Thymus (tissue), 11 donors: ENCODE data around the gene SHTN1. TPM values are rescaled to one million over a fixed set of nuclear protein-coding genes. Genes with fewer than 3 reads are reported as not detected.

ENCODE experiments used
- DNase-seq, 9 donors: peaks; one replicate each; pipeline ENCODE4 v3.0.0-alpha.2; 2013; ENCODE audit warnings: low spot score in 9 of 9, low read depth in 6 of 9, missing footprints in 1 of 9
- H3K27ac ChIP-seq, 2 donors: one replicate each; pipeline ENCODE4 v1.5.1; 2013; ENCODE audit warnings: control low read depth in 1 of 2, low read depth in 1 of 2, low read length in 1 of 2, mild to moderate bottlenecking in 1 of 2, moderate library complexity in 1 of 2
- H3K27me3 ChIP-seq, 2 donors: one replicate each; pipeline ENCODE4 v1.5.1; 2013; ENCODE audit warnings: low read length in 1 of 2; ENCODE audit not compliant: control insufficient read depth in 2 of 2, insufficient read depth in 1 of 2
- H3K36me3 ChIP-seq, 2 donors: one replicate each; pipeline ENCODE4 v1.5.1; 2013; ENCODE audit warnings: low read length in 1 of 2, mild to moderate bottlenecking in 1 of 2, moderate library complexity in 1 of 2; ENCODE audit not compliant: control insufficient read depth in 2 of 2, insufficient read depth in 2 of 2
- H3K4me1 ChIP-seq, 2 donors: one replicate each; pipeline ENCODE4 v1.5.1; 2013; ENCODE audit warnings: low read length in 2 of 2; ENCODE audit not compliant: control insufficient read depth in 2 of 2, insufficient read depth in 2 of 2
- H3K4me3 ChIP-seq, 2 donors: one replicate each; pipeline ENCODE4 v1.5.1; 2013; ENCODE audit warnings: low read length in 2 of 2, control low read depth in 1 of 2, mild to moderate bottlenecking in 1 of 2
- H3K9me3 ChIP-seq, 2 donors: one replicate each; pipeline ENCODE4 v1.5.1; 2013; ENCODE audit warnings: low read length in 1 of 2, mild to moderate bottlenecking in 1 of 2; ENCODE audit not compliant: control insufficient read depth in 2 of 2, insufficient read depth in 1 of 2
- WGBS: extraction: QIAGEN DNeasy Blood & Tissue Kit; methylation state at CpG from one replicate; pipeline ENCODE4 v1.1.7; 2013; 5-methylcytosine and 5-hydroxymethylcytosine counted together
- polyA plus RNA-seq: library from polyadenylated mRNA; stranded (reverse); fragments of 200-250 nt; gene quantifications from one replicate; pipeline ENCODE4 v1.2.3, GENCODE V29; 2013
- total RNA-seq: library from RNA; stranded (reverse); fragments of 120-200 nt; gene quantifications from one replicate; pipeline ENCODE4 v1.2.4, GENCODE V29; 2013
- donor health status: healthy.

Gene SHTN1
- total and polyA plus RNA-seq, 2 donors, result 5.8 to 23.0 TPM

DNA sequence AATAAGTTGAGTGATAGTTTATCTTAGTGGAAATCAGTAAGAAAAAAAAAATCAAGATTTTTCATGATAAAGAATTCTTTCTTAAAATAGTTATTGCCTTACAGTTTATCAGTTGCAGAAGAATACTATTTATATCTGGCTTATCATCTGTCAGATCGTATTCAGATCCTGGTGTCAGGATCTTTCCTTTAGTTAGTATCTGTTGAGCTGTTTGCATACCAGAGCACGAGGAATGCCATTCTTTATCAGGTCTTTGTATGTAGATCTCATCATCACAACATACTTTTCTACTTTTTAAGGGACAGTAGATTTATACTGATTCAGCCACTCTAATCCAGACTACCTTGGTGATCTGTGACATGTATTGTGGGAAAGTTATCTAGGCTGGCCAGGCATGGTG is 143.2 kb downstream of the SHTN1 start:
- no peak overlapping the region for H3K4me3 ChIP-seq
- H3K36me3 ChIP-seq, result no peaks in the 10 kb centered on the region
- no peak overlapping the region for H3K27ac ChIP-seq
- no peaks in the 10 kb centered on the region for H3K27me3 ChIP-seq
- no peak for DNase-seq
- no peaks in the 10 kb centered on the region for H3K9me3 ChIP-seq
- H3K4me1 ChIP-seq, result no peaks in the 10 kb centered on the region
- 92% methylated on average over 2 of the region's 2 CpGs for WGBS

DNA sequence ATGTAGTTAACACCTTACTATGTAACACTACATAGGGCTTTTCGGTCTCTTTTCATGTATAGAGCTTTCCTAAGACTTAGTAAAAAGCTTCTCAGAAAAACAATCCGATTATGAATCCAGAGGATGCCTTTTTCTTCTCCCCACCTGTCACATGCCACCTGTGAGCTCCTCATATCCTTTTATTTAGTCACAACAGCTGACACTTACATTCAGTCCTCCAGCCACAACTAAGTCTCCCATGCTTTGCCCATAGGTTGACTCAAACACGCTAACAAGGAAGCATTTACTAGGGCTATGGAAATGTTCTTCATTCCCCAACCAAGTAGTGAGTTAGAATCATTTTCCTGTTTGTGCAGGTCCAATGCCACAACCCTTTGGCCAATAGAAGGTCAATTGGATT is 147.8 kb downstream of the SHTN1 start:
- H3K27ac ChIP-seq, result no peak overlapping the region
- no peaks in the 10 kb centered on the region for H3K4me1 ChIP-seq
- 95% methylated on average over 3 of the region's 3 CpGs for whole genome bisulfite sequencing
- H3K4me3 ChIP-seq, result no peak overlapping the region
- H3K9me3 ChIP-seq, result no peaks in the 10 kb centered on the region
- H3K36me3 ChIP-seq, result no peaks in the 10 kb centered on the region
- DNase-seq, result no peak
- H3K27me3 ChIP-seq, result no peaks in the 10 kb centered on the region

DNA sequence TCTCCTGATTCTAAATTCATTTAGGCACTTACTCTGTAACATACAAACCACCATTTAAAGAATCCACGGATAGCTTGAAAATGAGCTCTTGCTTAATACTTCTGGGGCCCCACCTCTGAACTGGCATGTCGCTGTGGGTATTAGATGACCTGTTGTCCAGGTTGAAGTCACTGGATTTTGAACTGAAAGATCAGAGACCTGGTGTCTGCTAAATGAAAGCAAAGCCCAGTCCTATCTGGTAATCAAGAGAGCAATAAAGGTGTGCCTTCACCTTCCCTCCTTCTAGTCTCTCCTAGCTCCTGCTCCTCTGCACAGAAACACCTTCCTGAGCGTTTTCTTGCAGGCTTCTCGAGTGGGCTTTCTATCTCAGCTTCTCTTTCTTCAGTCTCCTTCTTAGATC is 151.3 kb downstream of the SHTN1 start:
- Histone ChIP-seq H3K9me3 (no peaks in the 10 kb centered on the region), H3K27me3 (peaks cover 4 to 25% of the 10 kb centered on the region in 2 donors), H3K4me1 (peaks cover under 1 to 6% of the 10 kb centered on the region in 2 donors), H3K4me3 (no peak overlapping the region), H3K36me3 (no peaks in the 10 kb centered on the region), H3K27ac (no peak overlapping the region)
- 97% methylated on average over 4 of the region's 4 CpGs for WGBS
- DNase-seq, result no peak

DNA sequence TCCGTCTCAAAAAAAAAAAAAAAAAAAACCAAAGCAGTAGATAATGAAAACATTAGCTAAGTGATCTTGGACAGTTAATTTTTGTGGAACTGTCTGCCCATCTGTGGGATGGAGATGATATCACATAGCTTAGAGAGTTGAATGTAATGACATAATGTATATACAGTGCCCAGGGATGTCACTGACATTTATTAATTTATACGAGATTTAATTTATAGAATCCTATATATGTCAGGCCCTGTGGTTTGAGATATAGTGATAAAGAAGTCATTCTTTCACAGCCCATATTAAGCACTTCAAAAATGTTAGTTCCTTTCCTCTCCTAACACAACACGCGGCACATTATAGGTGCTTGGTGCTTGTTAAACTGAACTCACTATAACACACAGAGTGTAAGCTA is 151.7 kb downstream of the SHTN1 start:
- no peaks in the 10 kb centered on the region for H3K36me3 ChIP-seq
- H3K4me1 ChIP-seq, result peaks cover 2 to 9% of the 10 kb centered on the region in 2 donors
- no peaks in the 10 kb centered on the region for H3K9me3 ChIP-seq
- 90% methylated on average over 4 of the region's 4 CpGs for WGBS
- H3K27me3 ChIP-seq, result peaks cover 4 to 29% of the 10 kb centered on the region in 2 donors
- no peak overlapping the region for H3K4me3 ChIP-seq
- H3K27ac ChIP-seq, result no peak overlapping the region
- no peak for DNase-seq

DNA sequence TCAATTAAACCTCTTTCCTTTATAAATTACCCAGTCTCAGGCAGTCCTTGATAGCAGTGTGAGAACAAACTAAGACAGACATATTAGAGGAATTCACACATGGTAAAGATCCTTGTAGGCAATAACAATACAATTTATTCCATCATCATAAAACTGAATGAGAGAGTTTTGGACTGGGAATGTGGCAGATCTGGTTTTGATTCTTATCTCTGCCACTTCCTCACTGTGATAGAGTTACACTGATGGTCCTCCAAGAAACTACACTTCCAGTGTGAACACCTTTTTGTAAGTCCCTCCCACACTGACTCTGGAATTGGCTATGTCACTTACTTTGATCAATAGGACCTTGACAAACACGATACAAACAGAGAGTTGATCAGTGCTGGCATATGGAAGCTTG is 152.7 kb downstream of the SHTN1 start:
- H3K4me1 ChIP-seq, result peaks cover 2 to 14% of the 10 kb centered on the region in 2 donors
- no peaks in the 10 kb centered on the region for H3K9me3 ChIP-seq
- DNase-seq, result no peak
- no peaks in the 10 kb centered on the region for H3K36me3 ChIP-seq
- H3K4me3 ChIP-seq, result no peak overlapping the region
- H3K27ac ChIP-seq, result no peak overlapping the region
- peaks cover 4 to 37% of the 10 kb centered on the region in 2 donors for H3K27me3 ChIP-seq
- 95% methylated on average over 1 of the region's 1 CpG for WGBS

DNA sequence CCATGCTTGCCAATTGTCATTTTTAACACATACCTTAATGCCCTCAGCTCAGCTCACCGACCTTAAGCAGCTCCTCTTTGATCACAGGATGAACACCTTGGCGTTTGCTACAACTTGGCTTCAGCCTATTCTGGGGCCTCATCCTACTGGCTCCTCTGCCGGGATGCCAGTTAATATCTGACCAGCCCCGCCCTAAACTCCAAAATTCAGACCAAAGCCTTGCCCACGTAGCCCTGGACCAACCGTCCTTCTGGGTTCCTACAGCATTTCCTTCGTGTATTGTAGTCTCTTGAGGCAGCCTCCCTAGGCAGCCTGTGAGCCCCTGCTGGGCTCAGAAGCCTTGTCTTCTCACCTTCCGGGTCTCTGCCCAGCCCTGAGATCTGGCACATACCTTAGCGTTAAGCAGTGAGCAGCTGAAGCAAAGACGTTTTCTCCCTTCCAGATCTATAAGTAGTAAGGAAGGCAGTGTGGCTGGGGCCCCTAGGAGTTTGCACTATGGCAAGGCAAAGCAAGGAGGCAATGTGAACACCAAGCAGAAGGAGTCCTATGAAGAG is 154.9 kb downstream of the SHTN1 start:
- Histone ChIP-seq H3K27me3 (peaks cover 4 to 40% of the 10 kb centered on the region in 2 donors), H3K4me1 (peaks cover 2 to 14% of the 10 kb centered on the region in 2 donors), H3K36me3 (no peaks in the 10 kb centered on the region), H3K27ac (no peak overlapping the region), H3K4me3 (peak overlapping the region; percentile 55 to 60), H3K9me3 (no peaks in the 10 kb centered on the region)
- WGBS, result 75% methylated on average over 10 of the region's 10 CpGs
- no peak for DNase-seq

DNA sequence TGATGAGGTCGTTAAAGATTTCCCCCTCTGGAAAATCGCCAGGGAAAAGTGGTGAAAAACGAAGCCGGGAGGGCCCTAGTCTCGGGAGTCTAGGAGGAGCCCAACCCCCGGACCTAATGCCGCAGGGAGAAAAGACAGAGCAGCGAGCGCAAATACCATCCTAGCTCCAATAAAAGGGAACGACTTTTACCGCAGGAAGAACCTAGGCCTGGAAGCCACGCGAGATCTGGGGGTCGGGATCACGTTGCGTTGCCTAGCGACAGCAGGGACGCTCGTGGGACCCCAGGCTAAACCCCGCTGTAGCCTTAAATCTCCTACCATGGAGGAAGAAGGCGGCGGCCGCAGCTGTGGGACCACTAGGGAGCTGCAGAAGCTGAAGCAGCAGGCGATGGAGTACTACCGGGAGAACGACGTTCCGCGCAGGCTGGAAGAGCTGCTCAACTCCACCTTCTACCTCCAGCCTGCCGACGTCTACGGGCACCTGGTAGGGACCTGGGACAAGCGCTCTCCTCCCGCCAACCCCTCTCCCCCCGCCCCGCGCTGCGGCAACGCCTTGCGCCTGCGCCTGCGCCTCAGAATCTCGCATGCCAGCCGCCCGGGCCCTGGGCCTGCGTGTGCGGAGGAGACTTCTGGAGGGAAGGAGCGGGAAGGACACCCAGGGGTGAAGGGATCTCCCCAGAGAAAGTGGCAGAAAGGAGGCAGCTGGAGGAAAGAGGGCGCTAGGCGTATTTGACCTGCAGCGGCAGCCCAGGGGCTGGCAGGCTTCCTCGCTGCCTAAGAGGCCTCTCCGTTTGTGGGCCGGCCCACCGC is 155.5 kb downstream of the SHTN1 start, which contains the start of gene ENO4:
Gene ENO4, plus strand, starts transcription at position 252 of the 810 bp plus-strand sequence. Its CDS starts 68 bp downstream, at position 320.
- DNase-seq, result peak in 6 of 9 donors; percentile 28 to 77 (median 50)
- Histone ChIP-seq H3K9me3 (no peaks in the 10 kb centered on the region), H3K36me3 (no peaks in the 10 kb centered on the region), H3K4me3 (peak within 1 kb of the TSS; percentile 55 to 60), H3K4me1 (peaks cover 2 to 14% of the 10 kb centered on the region in 2 donors), H3K27ac (peak within 1 kb of the TSS; percentile 43 to 66), H3K27me3 (peaks cover 4 to 40% of the 10 kb centered on the region in 2 donors)
- 5% methylated on average over 55 of the region's 55 CpGs for WGBS

DNA sequence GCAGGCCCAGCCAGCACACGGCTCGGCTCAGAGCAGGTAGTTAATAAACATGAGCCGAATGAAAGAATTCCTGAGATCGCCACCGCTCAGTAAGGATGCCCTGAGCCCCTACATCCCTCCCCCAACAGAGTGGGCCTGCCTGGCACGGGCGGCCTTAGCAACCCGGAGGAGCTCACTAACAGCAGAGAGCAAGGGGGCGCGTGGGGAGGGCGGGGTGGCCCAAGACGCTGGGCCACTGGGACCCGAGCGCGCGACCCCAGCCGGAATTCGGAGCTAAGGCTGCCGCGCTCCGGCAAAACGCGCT is 156.1 kb downstream of the SHTN1 start:
- peaks cover 2 to 14% of the 10 kb centered on the region in 2 donors for H3K4me1 ChIP-seq
- no peaks in the 10 kb centered on the region for H3K9me3 ChIP-seq
- H3K4me3 ChIP-seq, result peak overlapping the region; percentile 55 to 60
- H3K36me3 ChIP-seq, result no peaks in the 10 kb centered on the region
- H3K27me3 ChIP-seq, result peaks cover 4 to 40% of the 10 kb centered on the region in 2 donors
- DNase-seq, result no peak
- WGBS, result under 1% methylated on average over 23 of the region's 23 CpGs
- peak overlapping the region; percentile 43 to 66 for H3K27ac ChIP-seq
